Right kidney (tissue), 1 donor: Measurements from ENCODE around the gene KIF26B.

Experiments used
- DNase-seq: peaks from one replicate; pipeline ENCODE4 v3.0.0-alpha.2; 2016

KIF26B gene

GRCh38 chr1:245466261-245466660 lies 311.5 kb downstream of the KIF26B start:
- no peak for DNase-seq

- no peak for DNase-seq
Observed at GRCh38 chr1:245467804-245468203, 313.0 kb downstream of the KIF26B start.

DNA sequence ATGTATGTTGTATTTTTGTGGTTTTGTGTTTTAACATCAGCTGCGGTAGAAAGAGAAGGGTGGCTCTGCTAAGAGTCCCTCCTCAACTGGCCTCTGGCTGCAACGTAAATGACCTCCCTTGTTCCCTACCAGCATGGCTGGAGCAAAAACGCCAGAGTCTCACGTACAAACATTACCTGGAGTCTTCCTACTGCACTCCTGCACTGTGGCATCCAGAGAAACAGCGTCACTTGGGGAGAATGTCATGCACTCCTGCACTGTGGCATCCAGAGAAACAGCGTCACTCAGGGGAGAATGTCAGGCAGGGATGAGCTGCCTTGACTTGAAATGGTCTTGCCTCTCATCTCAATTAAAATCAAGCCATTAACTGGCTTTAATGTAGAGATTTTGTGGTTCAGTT lies 314.2 kb downstream of the KIF26B start:
- no peak for DNase-seq

DNA sequence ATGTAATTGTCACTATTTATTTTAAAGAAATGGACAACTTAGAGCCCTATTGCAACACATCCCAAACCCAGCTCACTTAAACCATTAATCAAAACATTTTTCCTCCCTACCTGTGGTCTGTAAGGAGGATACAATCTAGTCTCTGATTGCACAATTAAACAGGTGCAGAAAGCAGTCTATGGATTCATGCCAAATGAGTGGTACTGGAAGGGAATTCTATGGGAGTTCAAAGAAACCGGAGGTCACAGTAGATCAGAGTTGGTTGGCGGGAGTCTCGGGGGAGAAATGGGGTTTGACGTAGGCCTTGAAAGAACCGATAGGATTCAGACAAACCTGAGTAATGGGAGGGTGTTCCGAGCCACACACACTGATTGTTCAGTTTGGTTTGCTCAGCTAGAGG lies 314.9 kb downstream of the KIF26B start:
- DNase-seq: no peak

GRCh38 chr1:245475126-245475525 lies 320.3 kb downstream of the KIF26B start:
- no peak for DNase-seq

- DNase-seq: no peak
Observed at GRCh38 chr1:245475961-245476516, 321.3 kb downstream of the KIF26B start.

DNA sequence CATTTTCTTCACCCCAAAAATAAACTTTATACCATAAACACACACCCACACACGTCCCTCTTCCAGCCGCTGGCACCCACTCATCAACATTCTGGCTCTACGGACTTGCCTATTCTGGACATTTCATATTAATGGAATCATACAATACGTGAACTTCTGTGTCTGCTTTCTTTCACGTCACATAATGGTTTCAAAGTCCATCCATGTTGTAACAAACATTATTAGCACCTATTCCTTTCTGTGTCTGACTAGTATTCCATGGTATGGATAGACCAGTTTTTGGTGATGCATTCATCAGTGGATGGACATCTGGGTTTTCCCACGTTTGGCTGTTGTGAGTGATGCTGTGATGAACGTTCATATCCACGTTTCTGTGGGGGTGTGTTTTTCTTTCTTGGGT lies 323.2 kb downstream of the KIF26B start:
- DNase-seq: no peak

DNA sequence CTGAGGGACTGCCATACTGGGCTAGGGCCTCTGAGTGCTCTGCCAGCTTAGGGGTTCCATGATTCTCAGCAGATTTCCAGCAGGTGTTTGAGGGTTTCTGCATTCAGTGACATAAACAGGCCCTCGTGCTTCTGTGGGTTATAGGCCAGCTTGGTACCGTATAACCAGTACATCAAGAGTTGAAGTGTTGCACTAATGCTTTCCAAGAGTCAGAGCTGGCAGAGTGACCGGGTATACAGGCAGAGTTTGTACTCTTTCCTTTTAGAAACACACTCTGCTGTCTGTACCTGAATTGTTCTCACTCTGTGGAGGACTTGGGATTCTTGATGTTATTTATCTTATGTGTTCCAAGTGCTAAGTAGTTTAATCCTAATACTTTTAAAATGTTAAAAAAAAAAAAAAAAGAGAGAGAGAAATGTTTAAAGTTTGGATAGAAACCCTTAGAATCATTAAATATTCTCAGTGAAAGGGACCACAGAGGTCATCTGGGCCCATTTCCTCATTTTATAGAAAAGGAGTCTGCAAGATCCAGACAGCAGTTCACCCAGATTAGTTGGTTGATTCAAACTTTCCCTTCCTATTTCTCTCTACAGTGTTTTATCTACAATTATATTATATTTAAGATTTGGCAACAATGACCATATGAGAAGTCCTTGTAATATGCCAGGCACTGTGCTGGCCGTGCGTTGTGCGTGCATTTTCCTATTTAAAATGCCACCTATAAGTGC lies 325.8 kb downstream of the KIF26B start:
- DNase-seq: no peak

- no peak for DNase-seq
Observed at GRCh38 chr1:245481261-245481660, 326.5 kb downstream of the KIF26B start.

- DNase-seq: no peak
Observed at GRCh38 chr1:245483247-245483646, 328.5 kb downstream of the KIF26B start.

- no peak for DNase-seq
Observed at GRCh38 chr1:245484176-245484575, 329.4 kb downstream of the KIF26B start.

DNA sequence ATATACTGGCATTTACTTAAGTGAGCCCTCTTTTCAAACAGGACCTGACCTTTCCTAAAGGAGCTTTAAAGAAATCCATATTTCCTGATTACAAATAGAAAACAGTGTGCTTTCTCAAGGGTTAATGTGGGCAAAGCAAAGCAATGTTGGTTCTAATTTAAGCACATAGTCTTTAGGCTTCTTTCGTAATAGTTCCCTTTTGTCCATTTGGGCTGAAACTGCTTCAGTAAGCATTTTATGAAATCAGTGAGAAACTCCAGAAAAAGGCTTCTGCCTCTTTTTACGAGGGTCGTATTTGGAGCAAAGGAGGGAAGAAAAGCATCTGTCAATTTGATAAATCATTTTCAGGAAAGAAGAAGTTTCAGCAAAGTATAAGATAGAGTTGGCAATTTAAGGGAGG lies 331.2 kb downstream of the KIF26B start:
- DNase-seq: no peak

DNA sequence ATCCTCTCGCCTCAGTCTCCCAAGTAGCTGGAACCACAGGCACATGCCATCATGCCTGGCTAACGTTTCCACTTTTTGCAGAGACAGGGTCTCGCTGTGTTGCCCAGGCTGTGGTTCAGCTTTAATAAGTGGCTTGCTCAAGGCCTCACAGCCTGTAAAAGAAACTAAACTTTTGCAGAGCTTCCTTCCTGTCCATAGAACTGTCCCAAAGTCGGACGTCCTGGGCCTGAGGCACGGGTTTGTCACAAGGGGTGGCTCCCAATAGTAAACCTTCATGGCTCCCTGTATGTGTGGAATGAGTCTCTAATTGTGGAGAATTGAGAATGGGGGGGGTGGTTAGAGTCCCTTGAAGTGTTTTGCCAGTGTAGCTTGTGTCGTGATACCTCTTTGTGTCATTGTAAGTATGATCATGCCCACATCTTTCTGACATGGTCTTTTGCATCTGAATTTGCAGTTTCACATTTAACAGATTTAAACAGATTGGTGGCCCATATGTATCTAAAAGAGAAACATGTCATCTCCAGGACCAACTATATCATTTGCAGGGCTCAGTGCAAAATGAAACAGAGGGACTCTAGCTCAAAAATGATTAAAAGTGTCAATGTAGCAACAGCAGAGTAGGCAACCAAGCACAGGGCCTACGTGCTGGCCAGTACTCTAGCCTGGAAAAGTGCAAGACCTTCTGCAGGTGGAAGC lies 332.1 kb downstream of the KIF26B start:
- no peak for DNase-seq

GRCh38 chr1:245488346-245489129 lies 333.8 kb downstream of the KIF26B start:
- DNase-seq: no peak

DNA sequence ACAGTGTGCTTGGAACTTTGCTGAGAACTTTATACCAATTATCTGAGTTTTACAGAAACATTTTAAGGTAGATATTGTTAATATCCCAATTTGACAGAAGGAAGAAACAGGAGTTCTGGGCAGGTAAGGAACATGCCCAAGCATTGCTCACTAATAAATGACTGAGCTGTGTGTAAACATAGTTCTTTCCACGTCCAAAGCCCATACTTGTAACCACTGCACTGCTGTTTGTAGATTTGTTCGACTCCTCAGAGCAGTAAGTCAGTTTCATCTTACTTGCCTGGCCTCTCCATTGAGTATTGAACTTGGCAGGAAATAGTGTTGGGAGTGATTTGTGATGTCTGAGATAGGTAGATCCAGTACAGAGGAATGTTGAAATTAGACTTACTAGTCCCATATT lies 335.1 kb downstream of the KIF26B start:
- no peak for DNase-seq

DNA sequence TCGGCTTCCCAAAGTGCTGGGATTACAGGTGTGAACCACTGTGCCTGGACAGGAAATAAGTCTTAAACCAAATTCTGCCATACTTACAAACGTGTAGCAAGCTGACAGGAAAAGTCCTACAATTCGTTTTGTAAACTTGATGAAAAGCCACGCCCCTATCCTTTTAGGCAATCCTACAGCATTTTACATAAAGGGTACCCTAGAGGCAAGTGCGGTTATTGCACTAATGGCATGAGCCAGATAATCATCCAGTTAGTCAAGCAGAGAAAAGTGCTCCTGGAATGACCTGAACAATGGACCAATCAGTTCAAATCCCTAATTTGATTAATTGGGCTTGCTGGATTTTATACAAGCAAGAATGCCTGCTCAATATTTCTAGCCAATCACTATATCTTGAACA lies 338.2 kb downstream of the KIF26B start:
- no peak for DNase-seq

GRCh38 chr1:245495681-245496080 lies 340.9 kb downstream of the KIF26B start:
- DNase-seq: no peak

DNA sequence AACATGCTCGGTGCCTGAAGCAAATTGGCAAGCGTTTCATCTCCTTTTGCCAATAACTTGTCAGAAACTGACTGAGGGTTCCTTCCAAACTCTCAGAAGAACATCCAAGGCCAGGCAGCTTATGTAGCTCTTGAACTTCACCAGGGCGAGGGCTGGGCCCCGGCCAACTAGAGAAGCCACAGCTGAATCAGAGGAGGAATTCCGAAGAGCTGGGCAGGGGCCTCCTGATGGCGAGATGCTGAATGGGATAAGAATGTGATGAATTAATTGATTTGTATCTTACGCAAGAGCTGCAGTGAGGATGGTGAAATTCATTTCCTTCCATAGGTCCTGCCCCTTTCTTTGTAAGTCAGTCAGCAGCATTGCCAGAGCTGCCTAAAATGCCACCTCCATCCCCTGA lies 345.8 kb downstream of the KIF26B start:
- no peak for DNase-seq

DNA sequence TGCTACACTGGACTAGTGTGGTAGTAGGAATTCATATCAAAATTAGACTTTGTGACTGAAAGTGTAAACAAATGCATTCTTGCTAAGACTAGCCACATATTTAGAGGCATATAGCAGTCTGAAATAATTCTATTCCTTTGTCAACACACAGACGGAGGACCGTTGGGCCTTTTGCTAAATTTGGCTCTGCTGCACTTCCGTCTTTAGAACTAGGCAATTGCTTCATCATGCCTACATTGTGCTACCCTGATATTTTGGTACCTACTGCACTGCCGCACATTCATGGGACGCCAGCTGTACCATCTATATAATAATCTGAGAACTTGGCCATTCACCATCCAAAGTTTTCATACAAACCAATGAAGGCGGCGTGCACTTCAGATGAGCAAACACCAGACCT lies 346.8 kb downstream of the KIF26B start:
- no peak for DNase-seq

GRCh38 chr1:245503548-245503947 lies 348.8 kb downstream of the KIF26B start:
- no peak for DNase-seq

DNA sequence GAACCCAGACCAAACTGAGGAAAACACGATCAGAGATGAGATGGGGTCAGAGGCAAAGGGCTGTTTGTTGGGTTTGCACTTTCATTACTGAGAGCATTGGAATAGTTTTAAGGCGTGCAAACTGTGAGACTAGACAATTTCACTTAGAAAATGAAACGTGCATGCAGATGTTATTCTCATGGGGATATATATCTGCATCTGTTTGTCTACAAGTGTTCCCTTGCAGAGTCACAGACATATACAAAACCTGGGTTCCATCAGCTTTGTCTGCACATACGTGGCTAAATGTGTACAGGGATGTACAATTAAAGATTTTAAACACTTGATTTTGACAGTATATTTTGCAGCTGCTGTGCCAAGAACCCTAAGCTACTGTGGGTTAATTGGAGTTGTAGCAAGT lies 355.4 kb downstream of the KIF26B start:
- no peak for DNase-seq

GRCh38 chr1:245512181-245512888 lies 357.6 kb downstream of the KIF26B start:
- DNase-seq: peak; percentile 21
